SU-DHL-6 (cell line): ENCODE results near the gene PRRC2B.

Experiments used
- H2AFZ ChIP-seq: fragments of 200-600 bp; sonication (generic); 2 replicates; pipeline ENCODE4 v1.6.1; 2014; ENCODE audit warnings: low read depth, mild to moderate bottlenecking, moderate library complexity, mixed read lengths, antibody characterized with exemption, low read length; ENCODE audit not compliant: severe bottlenecking
- H3F3A ChIP-seq: fragments of 200-600 bp; shearing (Covaris generic); 2 replicates; pipeline ENCODE4 v1.6.0; 2016; ENCODE audit warnings: antibody characterized with exemption, mild to moderate bottlenecking; ENCODE audit not compliant: insufficient read depth
- H3K27ac ChIP-seq: fragments of 200-600 bp; sonication (generic); 2 replicates; pipeline ENCODE4 v1.5.1; 2016; ENCODE audit warnings: low read depth, mild to moderate bottlenecking, low read length, moderate library complexity, mixed read lengths
- H3K27me3 ChIP-seq: fragments of 200-600 bp; sonication (generic), shearing (Covaris generic); 2 replicates; pipeline ENCODE4 v1.6.0; 2014; ENCODE audit warnings: mild to moderate bottlenecking, low read length
- H3K36me3 ChIP-seq: fragments of 200-600 bp; sonication (generic); 2 replicates; pipeline ENCODE4 v1.6.1; 2014; ENCODE audit warnings: mild to moderate bottlenecking, low read length, mixed read lengths
- H3K4me2 ChIP-seq: fragments of 300-600, 200-600 bp; shearing (Covaris generic), sonication (generic); 2 replicates; pipeline ENCODE4 v1.6.0; 2014; ENCODE audit warnings: low read length, low read depth, mild to moderate bottlenecking; ENCODE audit not compliant: poor library complexity, severe bottlenecking
- H3K4me3 ChIP-seq: fragments of 200-600 bp; sonication (generic); 2 replicates; pipeline ENCODE4 v1.5.1; 2014; ENCODE audit warnings: antibody characterized with exemption, low read length, mild to moderate bottlenecking, mixed read lengths; ENCODE audit not compliant: insufficient read depth, poor library complexity, severe bottlenecking
- H3K79me2 ChIP-seq: fragments of 200-600 bp; sonication (generic); 2 replicates; pipeline ENCODE4 v1.6.1; 2014; ENCODE audit warnings: mild to moderate bottlenecking, low read length, moderate library complexity; ENCODE audit not compliant: insufficient read depth
- H3K9ac ChIP-seq: fragments of 200-600 bp; sonication (generic); 2 replicates; pipeline ENCODE4 v1.7.0; 2014; ENCODE audit warnings: mild to moderate bottlenecking, low read length
- H3K9me2 ChIP-seq: fragments of 200-600 bp; sonication (generic); replicated peaks from 2 replicates; pipeline ENCODE4 v1.6.1; 2014; ENCODE audit warnings: low read length; ENCODE audit not compliant: insufficient read depth
- H3K9me3 ChIP-seq: fragments of 200-600 bp; sonication (generic); 2 replicates; pipeline ENCODE4 v1.6.1; 2014; ENCODE audit warnings: low read length, mixed read lengths; ENCODE audit not compliant: insufficient read depth
- H4K20me1 ChIP-seq: fragments of 200-600 bp; sonication (generic); 2 replicates; pipeline ENCODE4 v1.6.1; 2014; ENCODE audit warnings: low read depth, mild to moderate bottlenecking, antibody characterized with exemption, low read length, moderate library complexity, mixed read lengths
- CTCF ChIP-seq: fragments of 200-600 bp; sonication (generic); IDR thresholded peaks from one replicate; pipeline ENCODE4 v1.5.1; 2017; ENCODE audit warnings: antibody characterized with exemption, mild to moderate bottlenecking, low read length, moderate library complexity; ENCODE audit not compliant: insufficient read depth, poor library complexity, severe bottlenecking
- EZH2phosphoT487 ChIP-seq: fragments of 200-600 bp; sonication (generic), shearing (Covaris generic); conservative IDR thresholded peaks from 2 replicates; pipeline ENCODE4 v1.6.1; 2018; ENCODE audit warnings: mild to moderate bottlenecking, antibody characterized with exemption, low read length, moderate library complexity, mixed read lengths

Gene PRRC2B

DNA sequence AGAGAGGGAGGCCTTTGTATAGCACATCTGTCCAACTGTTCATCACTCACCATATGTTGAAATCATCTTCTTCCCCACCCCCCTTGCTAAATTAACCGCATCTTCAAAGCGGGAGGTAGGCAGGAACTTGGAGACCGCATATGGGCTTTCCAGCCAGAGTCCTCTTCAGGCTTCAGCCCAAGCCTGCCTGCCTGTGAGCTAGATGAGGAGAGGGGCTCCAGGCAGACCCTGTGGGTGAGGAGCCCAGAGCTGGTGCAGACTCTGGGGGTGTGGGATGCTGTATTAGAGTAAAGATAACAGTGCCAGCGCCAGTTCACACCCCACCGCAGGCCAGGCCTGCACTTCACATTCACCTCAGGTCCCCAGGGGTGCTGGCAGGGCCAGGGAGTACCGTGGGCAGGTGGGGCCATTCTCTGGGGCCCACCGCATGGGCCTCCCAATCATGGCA is 16.2 kb downstream of the PRRC2B start:
- Histone ChIP-seq H3F3A (no peaks in the 10 kb centered on the region), H3K27ac (no peak overlapping the region), H3K4me3 (no peak overlapping the region), H3K36me3 (peaks cover 7% of the 10 kb centered on the region; the same call in 1 of the 2 replicates), H3K4me2 (no peak overlapping the region), H3K9ac (no peak overlapping the region), H3K27me3 (no peaks in the 10 kb centered on the region), H3K79me2 (peaks cover 100% of the 10 kb centered on the region), H4K20me1 (peaks cover 23% of the 10 kb centered on the region), H3K9me3 (no peaks in the 10 kb centered on the region), H3K9me2 (no peaks in the 10 kb centered on the region), H2AFZ (no peak overlapping the region)
- TF ChIP-seq CTCF, result no peak
- TF ChIP-seq EZH2phosphoT487, result no peak

GRCh38 chr9:131411719-131412681 is 18.1 kb downstream of the PRRC2B start:
- H3K4me2 ChIP-seq, result no peak overlapping the region

GRCh38 chr9:131416509-131416908 is 22.6 kb downstream of the PRRC2B start:
- H3K9me3 ChIP-seq, result no peaks in the 10 kb centered on the region
- no peak overlapping the region for H3K4me2 ChIP-seq
- H3K27ac ChIP-seq, result no peak overlapping the region
- H3K9me2 ChIP-seq, result no peaks in the 10 kb centered on the region
- H3K79me2 ChIP-seq, result peaks cover 99% of the 10 kb centered on the region
- H2AFZ ChIP-seq, result no peak overlapping the region
- H3K36me3 ChIP-seq, result peaks cover 7% of the 10 kb centered on the region; the same call in 1 of the 2 replicates
- H4K20me1 ChIP-seq, result peaks cover 16% of the 10 kb centered on the region
- peaks cover 6% of the 10 kb centered on the region; the same call in 1 of the 2 replicates for H3F3A ChIP-seq
- no peaks in the 10 kb centered on the region for H3K27me3 ChIP-seq
- H3K4me3 ChIP-seq, result no peak overlapping the region
- H3K9ac ChIP-seq, result no peak overlapping the region
- no peak for TF ChIP-seq EZH2phosphoT487

More at GRCh38 chr9:131411719-131412681, 18.1 kb downstream of the PRRC2B start:
- H4K20me1 ChIP-seq, result peaks cover 15% of the 10 kb centered on the region
- peaks cover 6% of the 10 kb centered on the region; the same call in 1 of the 2 replicates for H3F3A ChIP-seq
- TF ChIP-seq CTCF (no peak), EZH2phosphoT487 (no peak)
- peaks cover 7% of the 10 kb centered on the region; the same call in 1 of the 2 replicates for H3K36me3 ChIP-seq
- H3K9ac ChIP-seq, result no peak overlapping the region
- no peaks in the 10 kb centered on the region for H3K9me3 ChIP-seq
- H3K27ac ChIP-seq, result no peak overlapping the region
- no peak overlapping the region for H2AFZ ChIP-seq
- H3K27me3 ChIP-seq, result no peaks in the 10 kb centered on the region
- H3K4me3 ChIP-seq, result no peak overlapping the region
- peaks cover 100% of the 10 kb centered on the region for H3K79me2 ChIP-seq
- no peaks in the 10 kb centered on the region for H3K9me2 ChIP-seq
